Measurements from ENCODE around the gene RBM43.
"Not testable (repeated sequence)": the region's sequence is repeated elsewhere in the genome, so short reads cannot be mapped to it uniquely, and the experiment has no call there.

RBM43 gene

DNA sequence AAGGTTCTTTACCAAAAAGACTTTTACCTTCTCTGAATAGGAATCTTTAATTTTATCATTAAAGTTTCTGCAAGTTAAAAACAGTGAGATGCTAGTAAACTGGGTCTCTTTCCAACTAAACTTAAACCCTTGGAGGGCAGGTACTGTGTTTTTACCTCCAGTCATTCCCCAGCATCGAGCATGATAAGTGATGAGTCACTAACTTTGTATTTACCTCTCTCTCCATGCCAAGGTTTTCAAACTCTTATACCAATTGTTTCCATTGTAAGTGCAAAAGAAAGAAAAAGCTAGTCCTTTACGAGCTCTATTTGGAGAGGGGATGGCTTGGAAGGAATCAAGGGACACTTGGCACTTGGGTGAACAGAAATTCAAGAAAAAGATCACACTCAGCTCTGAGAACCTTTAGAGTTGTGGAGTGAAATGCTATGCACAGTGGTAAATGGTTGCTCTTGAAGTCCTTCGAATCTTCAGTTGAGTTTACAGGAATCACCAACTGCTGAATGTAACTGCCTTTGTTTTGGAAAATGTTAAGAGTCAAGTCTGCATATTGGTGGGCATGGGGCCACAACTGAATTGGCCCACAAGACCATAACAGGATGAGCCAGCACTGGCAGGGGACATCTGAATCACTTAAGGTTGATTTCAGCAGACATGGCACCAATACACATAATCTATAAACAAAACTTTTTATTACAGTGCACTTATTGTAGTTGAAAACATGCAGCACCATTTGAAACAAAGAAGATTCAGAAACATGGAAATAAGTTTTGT, 8.3 kb upstream of the RBM43 start:
- no peak for DNase-seq

DNA sequence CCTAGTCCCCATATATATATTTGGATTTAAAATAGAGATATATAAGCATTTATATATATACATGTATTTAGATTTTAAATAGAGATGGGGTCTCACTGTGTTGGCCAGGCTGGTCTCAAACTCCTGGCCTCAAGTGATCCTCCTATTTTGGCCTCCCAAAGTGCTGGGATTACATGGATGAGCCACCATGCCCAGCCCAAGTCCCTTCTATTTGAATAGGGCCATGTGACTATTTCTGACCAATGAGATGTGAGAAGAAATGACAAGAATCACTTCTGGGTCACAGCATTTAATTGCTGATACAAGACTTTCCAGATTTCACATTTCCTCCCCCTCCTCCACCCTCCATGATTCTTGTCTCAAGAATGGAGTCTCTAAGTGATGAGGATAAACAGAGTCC, 6.4 kb upstream of the RBM43 start:
- DNase-seq = no peak

DNA sequence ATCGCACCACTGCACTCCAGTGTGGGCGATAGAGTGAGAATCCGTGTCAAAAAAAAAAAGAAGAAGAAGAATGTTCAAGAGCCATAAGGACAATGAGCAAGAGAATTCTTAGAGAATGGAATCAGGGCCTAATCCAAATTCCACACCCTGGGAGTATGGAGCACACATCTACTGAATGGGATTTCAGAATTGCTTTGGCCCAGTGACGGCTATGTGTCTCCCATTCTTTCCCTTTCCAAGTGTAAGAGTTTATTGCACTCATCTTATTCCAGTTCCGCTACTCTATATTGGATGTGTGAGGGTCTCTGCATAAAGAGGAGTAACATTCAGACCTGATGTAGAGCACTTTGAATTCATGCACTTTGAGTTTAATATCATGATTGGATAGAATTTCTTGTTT, 5.9 kb upstream of the RBM43 start:
- DNase-seq = no peak

GRCh38 chr2:151265991-151266390, 4.3 kb upstream of the RBM43 start:
- DNase-seq = no peak

DNA sequence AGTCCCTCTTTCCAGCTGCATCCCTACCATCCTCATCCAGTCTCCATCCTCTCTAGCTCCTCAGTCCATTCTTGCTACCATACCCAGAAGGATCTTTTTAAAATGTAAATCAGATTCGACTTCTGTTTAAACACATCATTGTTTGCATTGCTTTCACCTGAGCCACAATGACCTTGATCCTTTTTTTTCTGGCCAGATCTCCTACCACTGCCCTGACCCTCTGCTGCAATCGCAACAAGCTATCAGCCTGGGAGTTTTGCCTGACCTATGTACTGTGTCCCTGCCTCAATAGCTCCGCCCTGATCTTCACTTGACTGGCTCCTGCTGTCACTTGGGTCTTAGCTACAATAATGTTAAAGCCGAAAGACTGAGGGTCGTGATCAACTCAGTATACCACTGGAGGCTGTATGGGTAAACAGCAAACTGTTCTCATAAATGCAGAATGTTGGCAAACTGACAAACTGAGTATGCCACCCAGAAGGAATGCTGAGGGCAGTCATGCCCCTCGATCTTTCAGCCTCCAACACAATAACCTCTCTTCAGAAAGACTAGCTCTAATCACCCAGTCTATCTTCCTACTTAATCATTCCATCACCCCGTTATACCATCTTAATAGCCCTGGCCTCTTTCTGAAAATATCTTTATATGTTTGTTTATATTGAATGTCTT, 2.6 kb upstream of the RBM43 start:
- no peak for DNase-seq

DNA sequence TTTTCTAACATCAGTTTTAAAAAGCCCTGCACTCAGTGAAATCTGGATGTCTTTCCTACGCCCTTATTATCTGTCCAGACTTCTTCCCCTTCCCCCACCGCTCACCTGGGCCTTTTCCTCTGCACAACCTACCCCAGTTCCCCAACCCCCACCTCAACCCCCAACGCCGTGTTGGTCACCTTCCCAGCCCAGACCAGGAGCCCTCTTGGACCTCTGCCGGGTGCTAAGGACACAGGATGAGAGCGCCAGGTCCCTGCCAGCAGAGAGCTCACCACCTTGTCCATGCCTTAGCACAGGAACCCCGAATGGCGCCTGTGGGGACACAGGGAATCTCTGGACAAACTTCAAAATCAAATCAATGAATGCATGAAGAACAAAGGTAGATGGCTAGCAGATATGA, 966 bp upstream of the RBM43 start:
- peak in 1 of 56 donors; percentile 3 for DNase-seq

- DNase-seq = no peak
Observed at GRCh38 chr2:151261977-151262291, 271 bp upstream of the RBM43 start.

- no peak for DNase-seq
Observed at GRCh38 chr2:151260573-151261230, 961 bp downstream of the RBM43 start.

DNA sequence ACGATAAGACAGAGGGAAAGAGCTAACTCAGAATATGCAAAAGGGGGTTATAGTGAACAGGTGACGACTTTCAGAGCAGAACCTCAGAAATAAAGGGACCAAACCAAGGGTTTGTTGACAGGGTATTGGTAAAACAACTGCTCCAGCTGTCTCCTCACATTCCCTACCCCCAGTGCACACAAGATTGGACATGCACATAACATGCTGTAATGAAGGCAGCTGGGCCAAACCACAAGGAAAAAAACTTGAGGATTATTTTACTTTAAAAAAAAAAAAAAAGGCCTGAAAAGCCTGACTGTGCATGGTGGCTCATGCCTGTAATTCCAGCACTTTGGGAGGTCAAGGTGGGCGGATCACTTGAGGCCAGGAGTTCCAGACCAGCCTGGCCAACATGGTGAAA, 3.5 kb downstream of the RBM43 start:
- no peak for DNase-seq

- DNase-seq = no peak
Observed at GRCh38 chr2:151252646-151253045, 9.0 kb downstream of the RBM43 start.

- DNase-seq = no peak
Observed at GRCh38 chr2:151251012-151251411, 10.7 kb downstream of the RBM43 start.

GRCh38 chr2:151247432-151247831, 14.2 kb downstream of the RBM43 start:
- DNase-seq = no peak

DNA sequence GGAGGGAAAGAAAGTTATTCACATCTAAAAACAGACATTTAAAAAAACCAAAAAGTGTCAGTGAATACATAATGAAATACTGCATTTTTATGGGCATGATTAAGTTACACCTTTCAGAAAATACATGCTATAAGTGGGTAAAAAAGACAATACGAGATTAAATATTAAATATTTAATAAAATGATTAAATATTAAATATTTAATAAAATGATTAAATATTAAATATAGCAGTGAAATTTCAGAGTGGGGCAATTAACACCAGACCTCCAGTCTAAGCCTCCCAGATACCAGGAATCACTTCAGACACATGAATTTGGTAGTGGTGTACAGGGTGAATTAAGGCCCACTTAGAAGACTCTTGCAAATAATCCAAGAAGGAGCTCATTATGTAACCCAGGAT, 15.5 kb downstream of the RBM43 start:
- no peak for DNase-seq

GRCh38 chr2:151243468-151243867, 18.2 kb downstream of the RBM43 start:
- no peak for DNase-seq

GRCh38 chr2:151241224-151241623, 20.4 kb downstream of the RBM43 start:
- no peak for DNase-seq

DNA sequence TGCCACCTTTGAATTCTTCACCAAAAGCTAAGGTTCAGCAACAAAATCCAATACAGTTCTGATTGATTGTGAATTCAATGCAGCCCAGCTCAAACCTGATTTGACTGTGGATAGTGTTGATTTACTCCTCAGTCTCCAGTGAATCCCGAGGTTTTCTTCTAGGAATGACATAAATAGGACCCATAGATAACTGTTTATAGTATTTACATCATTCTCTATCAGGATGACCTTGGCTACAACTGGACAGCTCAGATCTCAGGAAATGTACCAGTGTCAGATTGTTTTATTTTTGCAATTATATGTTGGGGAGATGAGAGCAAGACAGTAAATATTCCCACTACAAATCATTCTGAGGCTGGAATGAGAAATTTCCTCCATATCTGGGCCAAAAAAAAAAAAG, 21.2 kb downstream of the RBM43 start:
- no peak for DNase-seq

DNA sequence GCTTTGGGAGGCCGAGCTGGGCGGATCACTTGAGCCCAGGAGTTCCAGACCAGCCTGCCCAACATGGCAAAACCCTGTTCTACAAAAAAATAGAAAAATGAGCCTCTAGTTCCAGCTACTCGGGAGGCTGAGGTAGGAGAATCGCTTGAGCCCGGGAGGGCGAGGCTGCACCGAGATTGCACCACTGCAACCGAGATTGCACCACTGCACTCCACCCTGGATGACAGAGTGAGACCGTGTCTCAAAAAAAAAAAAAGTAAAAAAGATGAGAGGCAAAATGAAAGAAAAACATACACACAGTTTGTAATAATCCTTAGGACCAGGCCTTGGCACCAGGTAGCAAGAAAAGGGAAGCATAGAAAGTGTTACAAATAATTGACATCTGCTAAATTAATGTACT, 22.0 kb downstream of the RBM43 start:
- DNase-seq = no peak

- DNase-seq = peak in 29 of 56 donors; percentile 1 to 69 (median 19)
Observed at GRCh38 chr2:151238527-151239487, 22.9 kb downstream of the RBM43 start.

DNA sequence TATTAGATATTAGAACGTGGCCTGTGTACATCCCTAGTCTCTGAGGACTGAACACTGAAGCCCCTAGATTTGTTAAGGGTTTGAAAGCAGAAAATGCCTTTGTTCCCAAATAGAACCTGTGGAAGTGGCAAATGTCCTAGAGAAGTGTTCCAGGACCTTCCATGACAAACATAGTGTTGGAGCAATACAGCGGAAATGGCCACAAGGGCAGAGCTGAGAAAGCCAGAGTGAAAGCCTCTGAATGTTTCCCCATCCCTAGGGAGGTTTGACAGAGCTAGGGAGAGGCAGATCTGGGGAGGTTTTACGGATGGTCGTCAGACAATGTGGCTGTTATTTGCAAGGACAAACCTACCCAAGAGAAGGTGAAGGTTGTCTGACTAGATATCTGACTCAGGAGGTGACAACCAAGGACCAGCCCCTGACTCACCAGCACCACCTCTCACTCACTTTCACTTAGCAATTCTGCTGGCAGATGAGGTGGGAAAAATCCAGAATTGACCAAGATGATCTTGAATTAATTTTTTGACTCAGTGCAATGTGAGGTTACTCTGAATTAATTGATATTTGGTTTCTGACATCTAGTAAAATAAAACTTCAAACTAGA, 24.1 kb downstream of the RBM43 start:
- DNase-seq = no peak

DNA sequence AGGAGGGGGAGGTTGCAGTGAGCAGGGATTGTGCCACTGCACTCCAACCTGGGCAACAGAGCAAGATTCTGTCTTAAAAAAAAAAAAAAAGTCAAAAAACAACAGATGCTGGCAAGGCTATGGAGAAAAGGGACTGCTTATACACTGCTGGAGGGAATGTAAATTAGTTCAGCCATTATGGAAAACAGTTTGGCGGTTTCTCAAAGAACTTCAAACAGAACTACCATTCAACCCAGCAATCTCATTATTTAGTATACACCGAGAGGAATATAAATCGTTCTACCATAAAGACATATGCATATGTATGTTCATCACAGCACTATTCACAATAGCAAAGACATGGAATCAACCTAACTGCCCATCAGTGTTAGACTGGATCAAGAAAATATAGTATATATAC, 27.9 kb downstream of the RBM43 start:
- not testable (repeated sequence) for DNase-seq

GRCh38 chr2:151233288-151233687, 28.4 kb downstream of the RBM43 start:
- DNase-seq = not testable (repeated sequence)

Data from nucleus accumbens (tissue), 56 donors.